Upper lobe of left lung (tissue), 4 donors: Measurements from ENCODE around the gene SLC23A3.

Source experiments
- CTCF ChIP-seq, 6 experiments: fragments of 450-650 bp in 4 of 6; fragments of 200-600 bp in 2 of 6; sonication (generic) in 2 of 6; IDR thresholded peaks; one replicate each; pipeline ENCODE4 v1.5.1; 2016 to 2019; ENCODE audit warnings: antibody characterized with exemption in 6 of 6
- POLR2A ChIP-seq, 4 donors: fragments of 450-650 bp; IDR thresholded peaks; one replicate each; pipeline ENCODE4 v1.5.1; 2016 to 2017; ENCODE audit warnings: antibody characterized with exemption in 4 of 4, mild to moderate bottlenecking in 2 of 4
- POLR2AphosphoS5 ChIP-seq, 2 donors: sonication (generic); formaldehyde crosslinking; IDR thresholded peaks; one replicate each; pipeline ENCODE4 v1.5.1; 2017; ENCODE audit warnings: antibody characterized with exemption in 2 of 2

- TF ChIP-seq POLR2A (IDR thresholded peaks at IDR 0.05) (no peak), CTCF (IDR thresholded peaks at IDR 0.05) (no peak), POLR2AphosphoS5 (IDR thresholded peaks at IDR 0.05) (no peak)
Observed at GRCh38 chr2:219174801-219175200, 5.0 kb upstream of the SLC23A3 start.
